Muscle of leg (tissue), 11 donors: Measurements from ENCODE around the gene SLC7A1. TPM values are rescaled to one million over a fixed set of nuclear protein-coding genes. Genes with fewer than 3 reads are reported as not detected.

Source experiments
- DNase-seq: peaks from one replicate; pipeline ENCODE4 v3.0.0; 2013
- H3K27ac ChIP-seq: one replicate; pipeline ENCODE4 v1.5.1; 2013; ENCODE audit warnings: mild to moderate bottlenecking, low read length, control low read depth
- H3K27me3 ChIP-seq: one replicate; pipeline ENCODE4 v1.6.1; 2013; ENCODE audit warnings: low read length; ENCODE audit not compliant: control insufficient read depth, insufficient read depth
- H3K36me3 ChIP-seq: one replicate; pipeline ENCODE4 v1.6.1; 2013; ENCODE audit warnings: low read length; ENCODE audit not compliant: control insufficient read depth, insufficient read depth
- H3K4me1 ChIP-seq: one replicate; pipeline ENCODE4 v1.6.1; 2013; ENCODE audit warnings: low read length; ENCODE audit not compliant: control insufficient read depth, insufficient read depth
- H3K4me3 ChIP-seq: one replicate; pipeline ENCODE4 v1.5.1; 2013; ENCODE audit warnings: low read length, control low read depth
- H3K9me3 ChIP-seq: replicated peaks from 2 replicates; pipeline ENCODE4 v1.6.1; 2013; ENCODE audit warnings: low read depth, low read length; ENCODE audit not compliant: control insufficient read depth
- WGBS: methylation state at CpG from one replicate; pipeline ENCODE4 v1.1.5; 2013; ENCODE audit warnings: missing lambda C conversion rate; ENCODE audit not compliant: insufficient coverage; 5-methylcytosine and 5-hydroxymethylcytosine counted together
- polyA plus RNA-seq, 8 donors: library from polyadenylated mRNA; unstranded; fragments of 120-200 nt; gene quantifications; one replicate each; pipeline versions ENCODE4 v1.2.1 to v1.2.3, GENCODE V29; 2013; ENCODE audit warnings: inconsistent platforms in 1 of 8, low replicate concordance in 1 of 8; ENCODE audit not compliant: insufficient read length in 8 of 8, insufficient read depth in 1 of 8
- total RNA-seq: library from RNA; stranded (reverse); fragments of 120-200 nt; gene quantifications from one replicate; pipeline ENCODE4 v1.2.4, GENCODE V29; 2013

SLC7A1 gene
- total and polyA plus RNA-seq, 9 donors: 3.6 to 12.5 (median 8.4) TPM

- H3K4me3 ChIP-seq: no peak overlapping the region
- 90% methylated on average over 9 of the region's 16 CpGs for WGBS
- no peaks in the 10 kb centered on the region for H3K27me3 ChIP-seq
- no peaks in the 10 kb centered on the region for H3K9me3 ChIP-seq
- DNase-seq: no peak
- no peaks in the 10 kb centered on the region for H3K36me3 ChIP-seq
- H3K4me1 ChIP-seq: peaks cover 6% of the 10 kb centered on the region
- no peak overlapping the region for H3K27ac ChIP-seq
Measured at GRCh38 chr13:29543230-29544215, 52.0 kb downstream of the SLC7A1 start.

- 93% methylated on average over 2 of the region's 8 CpGs for WGBS
- DNase-seq: no peak
- no peak overlapping the region for H3K4me3 ChIP-seq
- H3K27me3 ChIP-seq: no peaks in the 10 kb centered on the region
- H3K36me3 ChIP-seq: no peaks in the 10 kb centered on the region
- H3K27ac ChIP-seq: no peak overlapping the region
- H3K9me3 ChIP-seq: no peaks in the 10 kb centered on the region
- peaks cover 15% of the 10 kb centered on the region for H3K4me1 ChIP-seq
Measured at GRCh38 chr13:29542381-29542780, 53.1 kb downstream of the SLC7A1 start.

DNA sequence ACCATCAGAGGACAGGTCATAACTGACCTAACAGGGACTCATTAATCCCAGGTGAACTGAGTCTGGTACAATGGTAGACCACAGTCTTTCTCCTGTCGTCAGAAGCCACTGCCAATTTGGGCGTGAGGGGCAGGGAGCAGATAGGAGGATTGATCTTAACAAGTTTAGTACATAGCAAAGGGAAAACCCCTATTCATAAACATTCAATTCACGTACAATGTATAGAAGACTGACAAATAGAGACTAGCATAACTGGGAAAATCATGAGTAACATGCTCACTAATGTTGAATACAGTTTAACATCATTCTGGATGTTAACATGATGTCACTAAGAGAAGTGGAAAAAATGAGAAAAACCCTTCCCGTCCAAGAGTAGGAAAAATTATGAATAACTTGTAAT lies 54.1 kb downstream of the SLC7A1 start:
- Histone ChIP-seq H3K27me3 (no peaks in the 10 kb centered on the region), H3K27ac (no peak overlapping the region), H3K36me3 (no peaks in the 10 kb centered on the region), H3K4me3 (no peak overlapping the region), H3K4me1 (peaks cover 15% of the 10 kb centered on the region), H3K9me3 (no peaks in the 10 kb centered on the region)
- WGBS: no CpG with 5 or more reads among the region's 4 CpGs
- DNase-seq: no peak

GRCh38 chr13:29540799-29541198 lies 54.7 kb downstream of the SLC7A1 start:
- Histone ChIP-seq H3K27ac (no peak overlapping the region), H3K4me3 (no peak overlapping the region), H3K4me1 (peaks cover 15% of the 10 kb centered on the region), H3K9me3 (no peaks in the 10 kb centered on the region), H3K27me3 (no peaks in the 10 kb centered on the region), H3K36me3 (peaks cover under 1% of the 10 kb centered on the region)
- WGBS: 76% methylated on average over 5 of the region's 5 CpGs
- no peak for DNase-seq

DNA sequence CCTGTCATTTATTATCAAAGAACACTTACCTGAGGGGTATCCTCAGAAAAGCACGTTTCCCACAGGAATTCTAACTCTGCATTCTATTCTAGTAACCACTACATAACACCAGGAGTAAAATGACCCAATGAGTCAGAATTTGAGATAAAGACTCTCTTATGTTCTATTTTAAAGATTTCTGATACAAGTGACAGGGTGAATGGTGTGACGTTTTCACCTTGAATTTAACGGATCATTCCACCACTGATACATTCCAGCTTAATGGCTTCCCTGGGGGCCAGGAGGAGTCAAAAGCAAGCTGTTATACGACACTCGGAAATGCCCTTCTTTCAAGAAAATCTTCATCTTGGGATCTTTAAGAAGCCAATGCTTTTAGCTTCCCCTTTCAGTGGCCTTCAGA lies 55.2 kb downstream of the SLC7A1 start:
- no peaks in the 10 kb centered on the region for H3K27me3 ChIP-seq
- WGBS: 88% methylated on average over 2 of the region's 5 CpGs
- no peak for DNase-seq
- no peaks in the 10 kb centered on the region for H3K9me3 ChIP-seq
- H3K27ac ChIP-seq: no peak overlapping the region
- H3K4me1 ChIP-seq: peaks cover 15% of the 10 kb centered on the region
- H3K4me3 ChIP-seq: no peak overlapping the region
- H3K36me3 ChIP-seq: peaks cover 4% of the 10 kb centered on the region

GRCh38 chr13:29539856-29540255 lies 55.6 kb downstream of the SLC7A1 start:
- no peak overlapping the region for H3K27ac ChIP-seq
- H3K9me3 ChIP-seq: no peaks in the 10 kb centered on the region
- DNase-seq: no peak
- H3K36me3 ChIP-seq: peaks cover 4% of the 10 kb centered on the region
- peaks cover 15% of the 10 kb centered on the region for H3K4me1 ChIP-seq
- H3K4me3 ChIP-seq: no peak overlapping the region
- H3K27me3 ChIP-seq: no peaks in the 10 kb centered on the region
- no CpG with 5 or more reads among the region's 2 CpGs for WGBS

DNA sequence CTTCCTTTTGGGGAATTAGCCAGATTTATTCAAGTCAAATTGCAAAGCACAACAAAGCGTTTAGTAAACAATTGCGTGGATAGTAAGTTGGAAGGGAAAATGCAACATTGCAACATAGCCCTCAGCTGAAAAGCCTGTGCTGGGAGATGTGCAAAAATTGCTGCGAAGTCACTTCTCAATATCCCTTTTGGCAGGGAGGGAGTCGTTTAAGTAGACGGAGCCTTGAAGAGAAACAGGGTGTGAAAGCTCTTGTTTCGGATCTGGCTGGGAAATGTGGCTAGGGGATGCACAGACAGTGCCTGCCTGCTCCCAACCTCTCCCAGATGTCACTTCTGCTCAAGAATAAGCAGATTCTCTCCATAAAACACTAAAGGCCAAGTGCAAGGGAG lies 56.8 kb downstream of the SLC7A1 start:
- H3K36me3 ChIP-seq: peaks cover 4% of the 10 kb centered on the region
- peak overlapping the region; percentile 13 for H3K27ac ChIP-seq
- H3K27me3 ChIP-seq: no peaks in the 10 kb centered on the region
- WGBS: 59% methylated on average over 2 of the region's 6 CpGs
- H3K4me3 ChIP-seq: no peak overlapping the region
- peaks cover 23% of the 10 kb centered on the region for H3K4me1 ChIP-seq
- peak; percentile 86 for DNase-seq
- no peaks in the 10 kb centered on the region for H3K9me3 ChIP-seq

DNA sequence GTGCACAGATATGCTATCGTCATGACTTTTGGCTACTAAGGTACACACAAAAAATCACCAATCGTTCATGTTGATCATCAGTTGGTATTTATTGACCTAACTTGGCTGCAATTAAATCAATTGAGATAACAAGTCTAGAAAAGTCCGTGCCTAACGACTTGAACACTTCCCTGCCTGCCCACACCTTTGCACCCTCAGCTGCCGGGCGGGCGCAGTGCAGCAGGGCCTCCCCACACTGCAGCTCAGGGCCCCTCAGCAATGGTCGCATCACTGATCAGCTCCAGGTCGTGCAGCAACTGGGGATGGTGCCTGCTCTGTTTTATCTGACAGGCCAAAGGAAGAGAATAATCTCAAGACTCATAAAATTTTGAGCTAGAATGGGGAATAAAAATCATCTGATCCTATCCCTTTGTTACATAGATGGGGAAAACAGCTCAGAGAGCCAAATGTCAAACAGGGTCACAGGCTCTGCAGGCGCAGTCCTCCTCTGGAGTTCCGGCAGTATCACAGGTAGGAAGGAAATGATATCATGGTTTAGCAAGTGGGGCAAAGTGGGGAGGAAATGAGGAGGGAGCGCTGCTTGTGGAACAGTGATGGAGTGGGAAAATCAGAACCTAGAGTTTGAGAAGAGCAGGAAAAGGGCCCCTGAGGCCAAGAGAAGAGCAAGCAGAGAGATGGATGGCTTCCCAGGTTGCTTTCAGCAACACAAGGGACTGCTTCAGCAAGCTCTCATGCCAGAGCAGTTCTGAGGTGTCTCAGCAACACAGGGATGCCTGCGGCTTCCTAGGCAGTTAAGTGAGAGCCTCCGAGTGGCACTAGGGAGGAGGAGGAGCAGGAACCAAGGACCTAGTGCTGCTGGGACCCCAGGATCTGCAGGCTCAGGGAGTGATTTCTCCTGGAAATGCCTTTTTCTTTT lies 57.5 kb downstream of the SLC7A1 start:
- Histone ChIP-seq H3K27me3 (no peaks in the 10 kb centered on the region), H3K36me3 (peaks cover 4% of the 10 kb centered on the region), H3K4me1 (peaks cover 28% of the 10 kb centered on the region), H3K9me3 (no peaks in the 10 kb centered on the region), H3K4me3 (no peak overlapping the region), H3K27ac (peak overlapping the region; percentile 35)
- no peak for DNase-seq
- WGBS: 68% methylated on average over 14 of the region's 14 CpGs

DNA sequence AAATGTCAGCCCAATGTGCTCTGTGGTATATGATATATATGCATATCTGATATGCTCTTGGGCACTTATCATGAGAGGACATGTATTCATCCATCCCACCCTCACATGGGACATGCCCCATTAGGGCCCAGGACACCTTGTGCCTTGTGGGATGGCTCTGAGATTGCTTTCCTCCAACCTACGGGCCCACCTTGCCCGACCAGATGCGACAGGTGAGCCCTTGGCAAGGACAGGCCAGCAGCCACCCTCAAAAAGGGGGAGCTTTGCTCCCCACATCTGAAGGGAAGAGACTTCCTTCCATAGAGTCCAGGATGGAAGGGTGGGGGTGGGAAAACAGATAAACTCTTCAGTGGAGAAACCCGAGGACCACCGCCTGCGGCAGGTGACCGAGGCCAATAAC lies 58.6 kb downstream of the SLC7A1 start:
- Histone ChIP-seq H3K36me3 (peaks cover 4% of the 10 kb centered on the region), H3K9me3 (no peaks in the 10 kb centered on the region), H3K4me3 (no peak overlapping the region), H3K27ac (no peak overlapping the region), H3K27me3 (no peaks in the 10 kb centered on the region), H3K4me1 (peaks cover 36% of the 10 kb centered on the region)
- DNase-seq: no peak
- no CpG with 5 or more reads among the region's 7 CpGs for WGBS
